Stomach (tissue), 9 donors: ENCODE data around the gene RBBP5. TPM values are rescaled to one million over a fixed set of nuclear protein-coding genes. Genes with fewer than 3 reads are reported as not detected.

Experiments used
- DNase-seq, 2 donors: peaks; one replicate each; pipeline versions ENCODE4 v3.0.0 to v3.0.0-alpha.2; 2013 to 2019
- H3K27ac ChIP-seq, 5 donors: fragments of 200-600 bp in 4 of 5; sonication (generic) in 4 of 5; one replicate each; pipeline ENCODE4 v1.5.1; 2013 to 2019; ENCODE audit warnings: mild to moderate bottlenecking in 1 of 5, moderate library complexity in 1 of 5
- H3K27me3 ChIP-seq, 3 donors: fragments of 200-600 bp; sonication (generic); one replicate each; pipeline ENCODE4 v1.5.1; 2017 to 2019; ENCODE audit warnings: mixed run types in 1 of 3
- H3K36me3 ChIP-seq, 4 donors: fragments of 200-600 bp; sonication (generic); 1 replicate in 3 of 4; 2 replicates in 1 of 4; pipeline ENCODE4 v1.5.1; 2016 to 2019
- H3K4me1 ChIP-seq, 4 donors: fragments of 200-600 bp; sonication (generic); one replicate each; pipeline ENCODE4 v1.5.1; 2016 to 2019
- H3K4me3 ChIP-seq, 4 donors: fragments of 200-600 bp; sonication (generic) in 3 of 4; one replicate each; pipeline ENCODE4 v1.5.1; 2016 to 2019; ENCODE audit warnings: mild to moderate bottlenecking in 1 of 4
- H3K9me3 ChIP-seq, 4 donors: fragments of 200-600 bp; sonication (generic); one replicate each; pipeline ENCODE4 v1.5.1; 2016 to 2019
- CTCF ChIP-seq, 7 experiments: fragments of 450-650 bp in 4 of 7; fragments of 200-600 bp in 3 of 7; sonication (generic) in 3 of 7; IDR thresholded peaks; one replicate each; pipeline ENCODE4 v1.5.1; 2016 to 2019; ENCODE audit warnings: antibody characterized with exemption in 7 of 7, control low read depth in 2 of 7, mild to moderate bottlenecking in 1 of 7
- EP300 ChIP-seq: sonication (generic); formaldehyde crosslinking; IDR thresholded peaks from one replicate; pipeline ENCODE4 v1.6.1; 2017; ENCODE audit warnings: antibody characterized with exemption
- POLR2A ChIP-seq, 4 donors: fragments of 450-650 bp; IDR thresholded peaks; one replicate each; pipeline ENCODE4 v1.6.1; 2016; ENCODE audit warnings: antibody characterized with exemption in 4 of 4, control low read depth in 2 of 4, mild to moderate bottlenecking in 1 of 4, moderate library complexity in 1 of 4
- POLR2AphosphoS5 ChIP-seq, 3 donors: sonication (generic); formaldehyde crosslinking; IDR thresholded peaks; one replicate each; pipeline ENCODE4 v1.6.1; 2016; ENCODE audit warnings: antibody characterized with exemption in 3 of 3
- WGBS, 5 donors: extraction: QIAGEN DNeasy Blood & Tissue Kit in 3 of 5; methylation state at CpG; one replicate each; pipeline versions ENCODE4 v1.1.5 to v1.1.7; 2013 to 2018; 5-methylcytosine and 5-hydroxymethylcytosine counted together
- intact Hi-C: fragments of 100-400 bp; cut with DNase I; formaldehyde crosslinking; loops from one replicate; pipeline ENCODE4 v1.15.1; 2023; ENCODE audit warnings: low total_unique reads
- polyA plus RNA-seq, 3 donors: library from polyadenylated mRNA; stranded (reverse); fragments of 200-250 nt; gene quantifications; one replicate each; pipeline ENCODE4 v1.2.3, GENCODE V29; 2013
- total RNA-seq, 5 donors: library from RNA; depleted of rRNA; stranded (reverse); fragments of >200 nt; gene quantifications; one replicate each; pipeline versions ENCODE4 v1.1.0 to v1.2.3, GENCODE V29; 2014 to 2016
- donor health status: healthy with polysubstance abuse.
- donor health status: Bipolar disorder and iron deficiency.
- donor health status: healthy.

RBBP5 gene
- total and polyA plus RNA-seq, 8 donors, result 1.4 to 13.4 (median 5.3) TPM

DNA sequence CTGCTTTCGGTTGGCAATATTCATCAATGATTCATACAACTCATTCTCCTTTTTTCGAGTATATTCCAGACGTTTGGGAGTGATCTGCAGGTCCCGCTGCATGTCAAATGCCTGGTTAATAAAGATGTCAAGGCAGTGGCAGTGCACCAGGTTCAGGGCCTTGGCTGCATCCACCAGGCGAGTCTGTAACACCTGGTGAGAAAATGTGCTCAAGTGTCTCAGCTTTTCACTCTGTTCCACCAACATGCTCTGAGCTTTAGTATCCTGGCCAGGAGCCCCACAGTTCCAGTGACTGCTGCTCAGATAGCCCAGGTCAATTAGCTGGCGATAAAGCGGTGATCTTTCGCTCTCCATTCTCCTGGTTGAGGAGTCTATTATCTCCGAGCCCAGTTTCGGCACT lies 47.5 kb upstream of the RBBP5 start:
- DNase-seq, result no peak

DNA sequence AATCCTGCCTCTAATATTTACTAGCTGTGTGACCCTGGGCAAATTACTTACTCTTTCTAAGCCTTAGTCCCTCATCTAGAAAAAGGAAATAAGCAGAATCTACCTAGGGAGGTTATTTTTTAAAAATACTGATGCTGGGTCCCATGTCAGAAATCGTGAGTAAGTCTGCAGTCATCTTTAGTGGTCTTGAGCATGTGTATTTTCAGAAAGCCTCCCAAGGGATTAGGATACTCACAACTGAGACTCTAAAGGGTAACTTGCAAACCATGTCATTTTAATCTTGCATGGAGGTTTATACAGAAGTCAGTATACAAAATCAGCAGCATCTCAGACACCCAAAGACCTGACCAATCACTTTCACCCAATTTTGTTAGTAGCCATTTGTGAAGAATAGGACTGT lies 46.5 kb upstream of the RBBP5 start:
- intact Hi-C loops, result no loop called here

More for the DNA sequence above, 47.5 kb upstream of the RBBP5 start:
- Histone ChIP-seq H3K9me3 (no peaks in the 10 kb centered on the region), H3K4me1 (peaks cover 0 to 12% (median 0%) of the 10 kb centered on the region in 4 donors), H3K27ac (no peak overlapping the region), H3K27me3 (no peaks in the 10 kb centered on the region), H3K36me3 (peaks cover 4 to 71% (median 61%) of the 10 kb centered on the region in 4 donors), H3K4me3 (no peak overlapping the region)
- TF ChIP-seq CTCF (IDR thresholded peaks at IDR 0.05) (no peak), EP300 (no peak), POLR2AphosphoS5 (IDR thresholded peaks at IDR 0.05) (no peak), POLR2A (IDR thresholded peaks at IDR 0.05) (no peak)
- intact Hi-C loops, result no loop called here
- 91 to 95% (median 93%) methylated on average over 10 of the region's 10 CpGs for WGBS, 5 donors

DNA sequence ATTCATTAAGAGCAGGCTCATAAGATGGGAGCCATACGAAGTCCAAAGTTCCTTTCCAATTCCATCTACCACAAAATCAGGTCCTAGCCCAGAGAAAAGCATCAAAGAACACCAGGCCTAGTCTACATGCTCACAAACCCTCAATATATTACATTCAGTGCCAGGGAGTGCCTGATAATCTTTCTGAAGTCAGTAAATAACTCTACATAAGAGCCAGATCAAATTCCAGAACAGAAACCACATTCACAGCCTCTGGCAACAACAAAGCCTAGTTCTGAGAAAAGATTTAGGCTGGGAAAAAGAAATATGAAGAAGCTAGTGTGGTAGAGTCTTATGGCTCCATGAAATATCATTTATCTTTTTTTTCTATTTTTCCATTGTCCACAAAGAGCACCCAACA lies 40.5 kb upstream of the RBBP5 start:
- Histone ChIP-seq H3K4me1 (no peaks in the 10 kb centered on the region), H3K4me3 (no peak overlapping the region), H3K27me3 (no peaks in the 10 kb centered on the region), H3K9me3 (no peaks in the 10 kb centered on the region), H3K27ac (no peak overlapping the region), H3K36me3 (peaks cover 55 to 92% (median 85%) of the 10 kb centered on the region in 4 donors)
- TF ChIP-seq POLR2AphosphoS5 (IDR thresholded peaks at IDR 0.05), result no peak
- TF ChIP-seq CTCF (IDR thresholded peaks at IDR 0.05), result no peak
- no peak for TF ChIP-seq POLR2A (IDR thresholded peaks at IDR 0.05)
- no peak for TF ChIP-seq EP300
- WGBS, 5 donors, result 85 to 100% (median 94%) methylated on average over 1 of the region's 1 CpG
- intact Hi-C loops, result no loop called here
- DNase-seq, result no peak

More for the DNA sequence above, 46.5 kb upstream of the RBBP5 start:
- peaks cover 0 to 12% (median 0%) of the 10 kb centered on the region in 4 donors for H3K4me1 ChIP-seq
- 65 to 87% (median 81%) methylated on average over 1 of the region's 1 CpG for WGBS, 5 donors
- H3K4me3 ChIP-seq, result no peak overlapping the region
- DNase-seq, result no peak
- H3K36me3 ChIP-seq, result peaks cover 11 to 80% (median 70%) of the 10 kb centered on the region in 4 donors
- TF ChIP-seq CTCF (IDR thresholded peaks at IDR 0.05) (no peak), POLR2A (IDR thresholded peaks at IDR 0.05) (no peak), POLR2AphosphoS5 (IDR thresholded peaks at IDR 0.05) (no peak), EP300 (no peak)
- no peaks in the 10 kb centered on the region for H3K9me3 ChIP-seq
- no peak overlapping the region for H3K27ac ChIP-seq
- H3K27me3 ChIP-seq, result no peaks in the 10 kb centered on the region

GRCh38 chr1:205161076-205161475 lies 39.3 kb upstream of the RBBP5 start:
- Histone ChIP-seq H3K36me3 (peaks cover 67 to 92% (median 85%) of the 10 kb centered on the region in 4 donors), H3K27me3 (no peaks in the 10 kb centered on the region), H3K4me3 (no peak overlapping the region), H3K27ac (no peak overlapping the region), H3K4me1 (no peaks in the 10 kb centered on the region), H3K9me3 (peaks cover 0 to 9% (median 5%) of the 10 kb centered on the region in 4 donors)
- WGBS, 5 donors, result 92 to 97% (median 96%) methylated on average over 6 of the region's 6 CpGs
- DNase-seq, result no peak
- TF ChIP-seq CTCF (IDR thresholded peaks at IDR 0.05), result no peak
- intact Hi-C loops, result no loop called here
